HuH-7 (cell line): ENCODE measurements around the gene CAP2.

Experiments
- DNase-seq: peaks from one replicate; pipeline ENCODE4 v3.0.0; 2011; ENCODE audit warnings: low spot score

The CAP2 gene

DNA sequence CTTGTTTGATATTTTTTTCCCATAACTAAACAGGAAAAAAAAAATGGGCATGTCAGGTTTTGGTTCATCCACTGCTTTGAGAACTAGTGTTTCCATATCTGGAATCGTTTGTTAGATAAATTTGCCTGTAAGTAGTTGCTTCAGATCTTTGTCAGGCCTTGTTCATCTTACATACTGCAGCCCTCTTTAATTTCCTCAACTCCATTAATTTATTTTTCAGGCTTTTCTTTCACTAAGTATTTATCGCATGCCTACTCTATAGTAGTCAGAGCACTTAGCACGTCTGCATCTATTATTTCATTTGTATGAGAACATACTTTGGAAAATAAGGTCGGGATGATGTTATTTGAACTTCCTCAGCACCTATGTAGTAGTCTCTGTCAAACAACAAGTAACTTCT lies 80.9 kb downstream of the CAP2 start:
- no peak for DNase-seq

GRCh38 chr6:17475606-17476244 lies 82.3 kb downstream of the CAP2 start:
- no peak for DNase-seq

- DNase-seq: no peak
Measured at GRCh38 chr6:17476511-17476910, 83.1 kb downstream of the CAP2 start.

GRCh38 chr6:17477356-17477755 lies 84.0 kb downstream of the CAP2 start:
- no peak for DNase-seq

DNA sequence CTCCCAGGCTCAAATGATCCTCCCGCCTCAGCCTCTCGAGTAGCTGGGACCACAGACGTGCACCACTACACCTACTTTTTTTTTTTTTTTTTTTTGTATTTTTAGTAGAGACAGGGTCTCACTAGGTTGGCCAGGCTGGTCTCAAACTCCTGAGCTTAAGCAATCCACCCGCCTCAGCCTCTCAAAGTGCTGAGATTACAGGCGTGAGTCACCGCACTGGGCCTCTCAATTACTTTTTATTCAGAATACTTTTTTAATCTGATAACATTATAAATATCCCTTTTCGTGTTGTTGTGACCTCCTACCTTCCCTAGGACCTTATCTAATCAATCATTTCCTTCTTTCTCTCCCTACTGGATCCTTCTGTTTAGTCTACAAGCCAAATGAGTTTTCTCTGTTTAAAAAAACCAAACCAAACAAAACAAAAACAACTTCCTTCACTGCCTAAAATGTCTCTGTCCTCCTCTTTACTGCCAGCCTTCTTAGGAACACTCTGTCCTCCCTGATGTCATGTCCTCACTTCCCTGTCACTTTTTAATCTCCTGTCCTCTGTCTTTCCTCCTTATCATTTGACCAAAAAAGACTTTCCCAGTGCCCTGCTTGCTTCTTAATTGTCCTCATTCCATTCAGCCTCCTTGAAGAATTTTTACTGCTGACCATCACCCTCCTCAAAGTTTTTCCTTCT lies 85.0 kb downstream of the CAP2 start:
- DNase-seq: no peak

- DNase-seq: no peak
Measured at GRCh38 chr6:17478946-17479345, 85.6 kb downstream of the CAP2 start.

- DNase-seq: no peak
Measured at GRCh38 chr6:17480476-17480875, 87.1 kb downstream of the CAP2 start.

- no peak for DNase-seq
Measured at GRCh38 chr6:17482711-17483110, 89.3 kb downstream of the CAP2 start.

DNA sequence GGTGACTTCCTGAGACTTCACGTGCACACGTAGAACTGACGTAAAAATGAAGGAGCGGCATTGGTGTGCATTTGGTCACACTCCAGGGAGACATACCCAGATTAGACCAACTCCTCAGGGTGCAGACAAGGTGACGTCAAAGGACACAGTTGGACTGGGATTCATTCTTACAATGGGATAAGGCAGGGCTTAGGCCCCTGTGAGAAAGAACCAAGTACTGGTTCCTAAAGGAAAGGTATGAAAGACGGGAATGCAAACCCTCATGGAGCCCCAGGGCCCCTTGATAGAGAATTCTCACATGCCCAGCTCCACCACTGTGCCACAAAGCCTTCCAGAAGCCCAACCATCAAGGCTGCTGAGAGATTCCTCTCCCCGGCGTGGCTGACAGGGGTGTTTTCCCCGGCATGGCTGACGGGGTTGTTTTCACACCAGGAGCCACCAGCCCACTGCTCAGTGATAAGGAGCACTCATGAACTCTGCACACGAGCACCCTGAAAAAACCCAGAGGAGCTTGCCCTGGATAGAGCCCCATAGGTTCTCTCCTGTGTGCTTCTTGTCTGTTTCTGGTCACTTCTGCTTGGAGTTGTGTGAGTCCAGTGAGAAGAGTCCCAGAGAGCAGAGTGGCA lies 90.1 kb downstream of the CAP2 start:
- DNase-seq: no peak

GRCh38 chr6:17484201-17484849 lies 90.9 kb downstream of the CAP2 start:
- DNase-seq: no peak

DNA sequence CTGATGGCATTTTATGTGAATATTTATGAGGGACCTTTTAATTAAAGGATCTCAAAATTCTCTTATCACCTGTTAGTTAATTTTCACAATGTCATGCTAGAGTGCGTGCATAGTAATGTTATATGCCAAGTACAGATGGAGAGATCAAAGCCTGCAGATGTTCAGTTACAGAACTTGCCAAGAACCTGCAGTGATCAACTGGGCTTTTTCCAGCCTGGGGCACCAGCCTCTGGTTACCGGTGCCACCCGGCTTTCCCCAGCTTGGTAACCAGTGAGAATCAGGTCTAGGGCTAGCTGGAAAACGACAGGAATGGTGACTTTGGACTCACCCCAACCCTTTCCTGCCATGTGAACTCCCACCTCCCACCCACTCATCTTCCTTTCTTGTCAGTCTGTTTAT lies 91.8 kb downstream of the CAP2 start:
- DNase-seq: no peak

DNA sequence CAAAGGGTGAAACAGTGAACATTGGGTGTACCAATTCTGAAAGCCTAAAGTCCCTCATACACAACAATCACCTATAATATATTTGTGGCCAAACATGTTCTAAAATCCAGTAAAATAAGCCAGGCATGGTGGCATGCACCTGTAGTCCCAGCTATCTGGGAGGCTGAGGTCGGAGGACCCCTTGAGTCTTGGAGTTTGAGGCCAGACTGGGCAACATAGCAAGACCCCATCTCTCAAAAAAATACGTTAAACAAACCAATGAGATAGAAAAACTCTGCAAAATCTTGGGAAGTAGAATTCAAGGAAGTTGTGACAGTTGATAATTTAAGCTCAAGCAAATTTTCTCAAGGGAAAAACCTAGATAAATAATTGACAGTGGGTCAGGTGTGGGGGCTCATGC lies 92.6 kb downstream of the CAP2 start:
- no peak for DNase-seq

GRCh38 chr6:17486680-17487079 lies 93.3 kb downstream of the CAP2 start:
- no peak for DNase-seq

- no peak for DNase-seq
Measured at GRCh38 chr6:17490724-17491123, 97.3 kb downstream of the CAP2 start.

DNA sequence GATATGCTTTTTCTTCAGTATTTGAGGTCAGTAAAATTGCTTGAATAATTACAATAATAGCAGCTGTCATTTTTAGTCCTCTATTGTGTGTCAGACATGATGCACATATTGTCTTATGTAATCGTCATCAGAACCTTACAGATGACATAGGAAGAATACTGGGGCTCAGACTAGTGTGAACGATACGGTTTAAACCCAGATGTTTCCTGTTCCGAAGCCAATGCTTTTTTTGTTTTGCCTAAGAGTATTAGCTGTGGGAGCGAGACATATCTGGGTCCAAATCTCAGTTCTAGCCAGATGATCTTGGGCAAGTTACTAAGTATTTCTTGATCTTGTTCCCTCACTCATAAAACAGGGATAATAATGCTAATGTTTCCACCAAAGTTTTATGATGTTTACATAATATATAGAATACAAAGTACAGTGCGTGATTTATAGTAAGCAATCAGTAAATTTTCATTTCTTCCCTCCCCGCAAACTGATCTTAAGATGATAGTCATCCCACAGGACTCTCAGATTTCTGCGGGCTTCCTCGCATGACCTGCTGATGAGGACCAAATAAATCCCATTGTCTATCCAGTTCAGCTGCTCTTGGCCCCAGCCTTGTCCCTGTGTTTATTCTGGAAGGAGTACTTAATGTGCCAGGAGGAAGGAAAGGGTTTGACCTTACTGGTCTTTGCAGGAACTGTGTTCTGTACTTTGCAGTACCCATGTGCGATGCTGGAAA lies 98.2 kb downstream of the CAP2 start:
- no peak for DNase-seq

DNA sequence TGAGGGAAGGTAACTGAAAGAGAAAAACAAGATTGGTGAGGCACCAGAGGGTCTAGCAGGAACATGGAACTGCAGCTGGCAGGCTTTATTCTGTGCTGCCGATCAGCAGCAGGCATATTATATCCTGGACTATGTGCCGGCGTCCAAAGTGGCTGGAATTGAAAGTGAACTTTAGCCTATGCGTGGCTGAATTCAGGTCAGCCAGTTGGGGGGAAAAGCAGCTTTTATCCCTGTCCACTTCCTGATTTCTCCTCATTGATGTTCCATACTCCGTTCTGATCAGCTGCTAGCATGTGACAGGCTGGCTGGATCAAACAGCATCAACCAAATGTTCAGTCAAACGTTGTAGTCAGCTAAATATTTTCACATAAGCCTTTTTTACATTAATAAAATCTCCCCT lies 99.0 kb downstream of the CAP2 start:
- no peak for DNase-seq

DNA sequence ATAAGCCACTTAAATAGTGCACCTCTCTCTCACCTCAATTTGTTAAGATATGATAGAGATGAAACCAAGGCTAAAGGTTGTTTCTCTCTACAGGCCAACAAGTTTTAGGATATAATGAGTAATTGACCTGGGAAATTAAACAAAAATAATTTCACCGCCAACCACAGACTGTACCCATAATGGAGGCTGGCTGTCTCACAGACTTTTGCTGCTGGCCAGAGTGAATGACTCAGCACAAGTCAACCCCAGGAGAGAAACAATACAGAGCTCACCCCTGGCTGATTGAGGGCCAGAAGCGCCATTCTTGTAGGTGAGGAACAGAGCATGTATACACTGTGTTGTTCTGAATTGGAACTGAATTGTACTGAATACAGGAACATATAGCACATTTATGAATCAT lies 99.9 kb downstream of the CAP2 start:
- DNase-seq: no peak

- no peak for DNase-seq
Measured at GRCh38 chr6:17494177-17494576, 100.8 kb downstream of the CAP2 start.

DNA sequence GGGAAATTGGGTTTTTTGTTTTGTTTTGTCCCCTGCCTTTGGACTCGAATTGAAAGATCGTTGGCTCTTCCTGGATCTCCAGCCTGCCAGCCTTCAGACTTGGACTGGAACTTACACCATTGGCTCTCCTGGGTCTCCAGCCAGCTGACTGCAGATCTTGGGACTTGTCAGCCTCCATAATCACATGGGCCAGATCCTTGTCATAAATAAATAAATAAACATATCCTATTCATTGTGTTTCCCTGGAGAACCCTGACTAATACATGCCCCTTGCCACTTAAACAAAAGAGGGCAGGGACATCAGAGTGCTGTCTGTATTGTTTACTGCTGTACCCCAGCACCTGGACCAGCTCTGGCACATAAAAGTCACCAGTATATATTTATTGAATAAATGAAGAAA lies 101.5 kb downstream of the CAP2 start:
- no peak for DNase-seq

DNA sequence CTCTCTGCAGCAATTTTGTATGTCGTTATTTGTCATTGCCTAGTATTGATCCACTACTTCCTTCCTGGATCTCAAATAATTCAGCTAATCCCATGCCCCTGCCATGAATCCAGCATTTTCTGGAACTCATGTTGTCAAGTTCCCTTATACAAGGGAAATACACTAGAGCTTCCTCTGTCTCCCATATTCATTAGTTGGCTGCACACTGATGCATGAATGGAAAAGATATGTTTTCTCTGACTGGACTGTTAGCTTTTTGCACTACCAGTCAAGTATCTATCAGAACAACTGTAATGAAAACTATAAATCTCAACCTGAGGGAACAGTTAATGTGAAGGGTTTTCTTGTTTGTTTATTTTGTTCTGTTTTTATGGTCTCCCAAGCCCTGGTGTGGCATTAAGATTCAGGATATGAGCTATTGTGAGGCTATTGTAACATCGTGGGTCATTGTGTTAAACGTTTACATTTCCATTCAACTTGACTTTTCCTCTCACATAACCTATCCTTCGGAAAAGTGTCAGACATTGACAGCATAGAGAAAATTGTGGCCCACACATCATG lies 104.2 kb downstream of the CAP2 start:
- DNase-seq: no peak

DNA sequence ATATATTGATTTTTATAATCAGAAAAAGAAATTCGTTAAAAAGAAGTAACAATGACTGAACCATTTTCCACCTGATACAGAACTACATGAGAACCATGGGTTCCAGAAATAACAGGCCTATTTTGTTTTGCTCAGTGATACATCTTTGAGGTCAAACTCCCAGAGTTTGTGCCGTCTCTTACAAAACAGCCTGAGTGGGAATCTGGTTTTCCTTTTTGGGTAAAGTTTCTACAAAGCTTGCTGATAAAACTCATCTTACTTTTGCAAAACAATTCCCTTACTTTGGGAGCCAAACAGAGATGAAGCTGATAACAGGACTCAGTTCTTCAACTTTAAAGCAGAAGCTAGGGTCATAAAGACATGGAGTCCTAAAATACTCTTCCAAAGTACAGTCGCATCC lies 108.0 kb downstream of the CAP2 start:
- DNase-seq: no peak
